Epithelial cell of prostate (primary cell): ENCODE data around the gene MUC4.
"Not testable (repeated sequence)": the region's sequence is repeated elsewhere in the genome, so short reads cannot be mapped to it uniquely, and the experiment has no call there.

Source experiments
- DNase-seq: peaks from one replicate; pipeline ENCODE4 v3.0.0-alpha.2; 2011; ENCODE audit warnings: low read depth, low spot score
- H3K27ac ChIP-seq: fragments of 450-650 bp; 2 replicates; pipeline ENCODE4 v1.5.1; 2017; ENCODE audit warnings: mild to moderate bottlenecking

Gene MUC4

GRCh38 chr3:195836476-195837135, 24.9 kb upstream of the MUC4 start:
- no peak overlapping the region for H3K27ac ChIP-seq
- DNase-seq: no peak

GRCh38 chr3:195835791-195836190, 24.1 kb upstream of the MUC4 start:
- no peak overlapping the region for H3K27ac ChIP-seq
- DNase-seq: no peak

GRCh38 chr3:195834675-195835583, 23.2 kb upstream of the MUC4 start:
- no peak overlapping the region for H3K27ac ChIP-seq
- DNase-seq: no peak

GRCh38 chr3:195829897-195830254, 18.1 kb upstream of the MUC4 start:
- no peak overlapping the region for H3K27ac ChIP-seq
- no peak for DNase-seq

GRCh38 chr3:195828762-195829161, 17.0 kb upstream of the MUC4 start:
- no peak for DNase-seq

GRCh38 chr3:195825857-195826804, 14.4 kb upstream of the MUC4 start:
- no peak overlapping the region for H3K27ac ChIP-seq
- no peak for DNase-seq

More at GRCh38 chr3:195828762-195829161, 17.0 kb upstream of the MUC4 start:
- H3K27ac ChIP-seq: no peak overlapping the region

GRCh38 chr3:195825191-195825588, 13.5 kb upstream of the MUC4 start:
- DNase-seq: no peak
- H3K27ac ChIP-seq: no peak overlapping the region

GRCh38 chr3:195824425-195825190, 12.9 kb upstream of the MUC4 start:
- not testable (repeated sequence) for H3K27ac ChIP-seq, DNase-seq

- no peak for DNase-seq
- no peak overlapping the region for H3K27ac ChIP-seq
Observed at GRCh38 chr3:195823999-195824398, 12.3 kb upstream of the MUC4 start.

GRCh38 chr3:195823280-195823679, 11.6 kb upstream of the MUC4 start:
- no peak overlapping the region for H3K27ac ChIP-seq
- no peak for DNase-seq

GRCh38 chr3:195822131-195822696, 10.5 kb upstream of the MUC4 start:
- no peak for DNase-seq
- H3K27ac ChIP-seq: no peak overlapping the region

GRCh38 chr3:195821403-195822130, 9.8 kb upstream of the MUC4 start:
- H3K27ac ChIP-seq: no peak overlapping the region
- DNase-seq: no peak

GRCh38 chr3:195820901-195821300, 9.2 kb upstream of the MUC4 start:
- H3K27ac ChIP-seq: no peak overlapping the region
- no peak for DNase-seq

- DNase-seq: no peak
- no peak overlapping the region for H3K27ac ChIP-seq
Observed at GRCh38 chr3:195820186-195820585, 8.5 kb upstream of the MUC4 start.

GRCh38 chr3:195818301-195818700, 6.6 kb upstream of the MUC4 start:
- no peak overlapping the region for H3K27ac ChIP-seq
- no peak for DNase-seq

GRCh38 chr3:195817578-195818135, 5.9 kb upstream of the MUC4 start:
- H3K27ac ChIP-seq: no peak overlapping the region
- DNase-seq: no peak

- DNase-seq, H3K27ac ChIP-seq: not testable (repeated sequence)
Observed at GRCh38 chr3:195816276-195816913, 4.7 kb upstream of the MUC4 start.

GRCh38 chr3:195815169-195815771, 3.5 kb upstream of the MUC4 start:
- H3K27ac ChIP-seq: no peak overlapping the region
- no peak for DNase-seq
